Esophagus muscularis mucosa (tissue), 4 donors: Measurements from ENCODE around the gene PTEN. TPM values are rescaled to one million over a fixed set of nuclear protein-coding genes. Genes with fewer than 3 reads are reported as not detected.
"Not testable (repeated sequence)": the region's sequence is repeated elsewhere in the genome, so short reads cannot be mapped to it uniquely, and the experiment has no call there.

Source experiments
- DNase-seq: peaks from one replicate; pipeline ENCODE4 v3.0.0-alpha.2; 2017; ENCODE audit errors: extremely low spot score
- H3K27ac ChIP-seq, 4 donors: fragments of 200-600 bp; sonication (generic); replicated peaks in 1 of 4; 1 replicate in 3 of 4; 2 replicates in 1 of 4; pipeline ENCODE4 v1.5.1; 2016 to 2019; ENCODE audit warnings: mild to moderate bottlenecking in 1 of 4
- H3K27me3 ChIP-seq, 4 donors: fragments of 200-600 bp; sonication (generic); one replicate each; pipeline versions ENCODE4 v1.5.1 to v1.6.0; 2016 to 2019
- H3K36me3 ChIP-seq, 4 donors: fragments of 200-600 bp; sonication (generic); one replicate each; pipeline ENCODE4 v1.5.1; 2016 to 2019
- H3K4me1 ChIP-seq, 4 donors: fragments of 200-600 bp; sonication (generic); one replicate each; pipeline ENCODE4 v1.5.1; 2016 to 2019
- H3K4me3 ChIP-seq, 4 donors: fragments of 200-600 bp; sonication (generic); 1 replicate in 2 of 4; 2 replicates in 2 of 4; pipeline ENCODE4 v1.5.1; 2016 to 2019; ENCODE audit warnings: mild to moderate bottlenecking in 4 of 4, moderate library complexity in 1 of 4
- H3K9me3 ChIP-seq, 4 donors: fragments of 200-600 bp; sonication (generic); 1 replicate in 3 of 4; 2 replicates in 1 of 4; pipeline ENCODE4 v1.5.1; 2016 to 2019
- EP300 ChIP-seq: sonication (generic); formaldehyde crosslinking; IDR thresholded peaks from one replicate; pipeline ENCODE4 v1.6.1; 2017; ENCODE audit warnings: antibody characterized with exemption
- POLR2A ChIP-seq: fragments of 450-650 bp; IDR thresholded peaks from one replicate; pipeline ENCODE4 v1.6.1; 2017; ENCODE audit warnings: antibody characterized with exemption, moderate library complexity, mild to moderate bottlenecking, low read depth
- POLR2AphosphoS5 ChIP-seq, 2 donors: sonication (generic); formaldehyde crosslinking; IDR thresholded peaks; one replicate each; pipeline ENCODE4 v1.6.1; 2017; ENCODE audit warnings: antibody characterized with exemption in 2 of 2
- WGBS: methylation state at CpG from one replicate; pipeline ENCODE4 v1.1.5; 2018; 5-methylcytosine and 5-hydroxymethylcytosine counted together
- intact Hi-C: fragments of 100-400 bp; cut with DNase I; formaldehyde crosslinking; loops from one replicate; pipeline ENCODE4 v1.15.1; 2023
- total RNA-seq, 4 donors: library from RNA; depleted of rRNA; stranded (reverse); fragments of >200 nt; gene quantifications; one replicate each; pipeline versions ENCODE4 v1.1.0 to v1.2.1, GENCODE V29; 2016
- TF ChIP-seq, protein P1 (sequence below), 3 experiments: fragments of 200-600 bp in 2 of 3; fragments of 450-650 bp in 1 of 3; sonication (generic) in 2 of 3; IDR thresholded peaks; one replicate each; pipeline ENCODE4 v1.5.1; 2017 to 2019; ENCODE audit warnings: antibody characterized with exemption in 3 of 3, mild to moderate bottlenecking in 2 of 3, moderate library complexity in 1 of 3

The PTEN gene
- total RNA-seq, 4 donors from 2014 or later: 83.2 to 117 (median 94.3) TPM

DNA sequence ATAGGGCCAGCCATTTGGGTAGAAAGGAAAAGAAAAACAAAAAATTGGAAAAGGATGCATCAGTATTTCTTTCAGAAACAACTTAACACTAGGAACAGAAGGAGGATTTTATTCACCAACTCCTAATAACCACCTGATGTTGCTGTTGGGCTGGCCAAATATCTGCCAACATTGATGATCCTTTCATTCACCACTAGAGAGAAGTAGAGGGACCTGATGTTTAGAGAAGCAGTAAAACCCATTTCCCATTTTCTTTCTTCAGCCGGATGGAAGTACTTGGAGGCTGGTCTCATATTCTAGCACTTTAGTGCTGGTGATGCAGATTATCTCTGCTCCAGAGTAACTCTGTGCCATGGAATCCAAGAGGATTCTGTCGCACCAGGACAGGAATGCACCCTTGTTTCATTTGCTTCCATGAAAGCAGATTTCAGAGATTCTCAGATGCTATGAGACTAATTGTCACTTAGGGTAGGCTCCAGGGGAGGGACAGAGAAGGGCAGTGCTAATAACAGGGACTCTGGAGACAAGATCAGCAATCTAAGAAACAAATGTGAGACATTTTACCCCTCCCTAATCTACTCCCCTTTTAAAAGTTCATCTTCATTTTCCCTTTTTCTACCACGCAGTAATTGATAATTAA lies 3.1 kb upstream of the PTEN start:
- Histone ChIP-seq H3K9me3 (no peaks in the 10 kb centered on the region), H3K4me3 (no peak overlapping the region), H3K27ac (peak overlapping the region in 3 of 4 donors; percentile 97 to 99 (median 98)), H3K36me3 (no peaks in the 10 kb centered on the region), H3K4me1 (peaks cover 9 to 17% (median 13%) of the 10 kb centered on the region in 4 donors), H3K27me3 (no peaks in the 10 kb centered on the region)
- intact Hi-C loops: loop anchor here (5.0 kb wide), 1 partner anchor 43 kb away; the partner anchor contains the start of gene ATAD1
- no peak for TF ChIP-seq EP300
- TF ChIP-seq, protein P1, sequence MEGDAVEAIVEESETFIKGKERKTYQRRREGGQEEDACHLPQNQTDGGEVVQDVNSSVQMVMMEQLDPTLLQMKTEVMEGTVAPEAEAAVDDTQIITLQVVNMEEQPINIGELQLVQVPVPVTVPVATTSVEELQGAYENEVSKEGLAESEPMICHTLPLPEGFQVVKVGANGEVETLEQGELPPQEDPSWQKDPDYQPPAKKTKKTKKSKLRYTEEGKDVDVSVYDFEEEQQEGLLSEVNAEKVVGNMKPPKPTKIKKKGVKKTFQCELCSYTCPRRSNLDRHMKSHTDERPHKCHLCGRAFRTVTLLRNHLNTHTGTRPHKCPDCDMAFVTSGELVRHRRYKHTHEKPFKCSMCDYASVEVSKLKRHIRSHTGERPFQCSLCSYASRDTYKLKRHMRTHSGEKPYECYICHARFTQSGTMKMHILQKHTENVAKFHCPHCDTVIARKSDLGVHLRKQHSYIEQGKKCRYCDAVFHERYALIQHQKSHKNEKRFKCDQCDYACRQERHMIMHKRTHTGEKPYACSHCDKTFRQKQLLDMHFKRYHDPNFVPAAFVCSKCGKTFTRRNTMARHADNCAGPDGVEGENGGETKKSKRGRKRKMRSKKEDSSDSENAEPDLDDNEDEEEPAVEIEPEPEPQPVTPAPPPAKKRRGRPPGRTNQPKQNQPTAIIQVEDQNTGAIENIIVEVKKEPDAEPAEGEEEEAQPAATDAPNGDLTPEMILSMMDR (IDR thresholded peaks at IDR 0.05): peak in 2 of 3 experiments; percentile 8 to 35
- WGBS: 57% methylated on average over 3 of the region's 3 CpGs
- no peak for DNase-seq

DNA sequence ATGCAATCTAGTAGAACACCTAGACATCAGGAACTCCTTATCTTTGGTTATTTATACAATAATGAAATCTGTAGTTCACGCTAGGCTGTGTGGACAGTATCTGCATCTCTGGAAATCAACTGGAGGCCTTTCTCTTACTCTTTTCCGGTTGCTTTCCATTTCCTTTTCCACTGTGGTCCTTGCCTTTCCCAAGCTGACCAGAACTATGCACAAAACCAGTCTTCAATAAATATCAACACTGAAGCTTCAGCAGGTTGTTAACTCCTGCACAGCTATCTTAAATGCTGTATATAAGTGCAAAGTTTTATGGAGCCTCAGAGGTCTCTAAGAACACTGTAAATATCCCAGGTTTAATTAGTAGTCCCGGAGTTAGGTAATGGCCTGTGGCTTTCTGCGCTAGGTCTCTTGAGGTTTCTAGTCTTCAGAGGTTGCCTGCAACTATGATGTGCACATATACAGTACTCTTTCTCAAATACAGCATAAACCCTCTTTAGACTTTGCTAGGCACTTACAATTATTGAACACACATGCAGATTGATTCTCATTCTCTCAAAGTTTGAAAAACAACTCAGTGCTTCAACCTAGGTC lies 2.5 kb upstream of the PTEN start:
- intact Hi-C loops: loop anchor here (5.0 kb wide), 1 partner anchor 44 kb away; the partner anchor contains the start of gene ATAD1
- Histone ChIP-seq H3K4me1 (peaks cover 9 to 17% (median 13%) of the 10 kb centered on the region in 4 donors), H3K4me3 (peak overlapping the region; percentile 79 to 95 (median 87)), H3K36me3 (no peaks in the 10 kb centered on the region), H3K27ac (peak overlapping the region; percentile 93 to 99 (median 98)), H3K9me3 (no peaks in the 10 kb centered on the region), H3K27me3 (no peaks in the 10 kb centered on the region)
- no peak for DNase-seq
- 87% methylated on average over 4 of the region's 4 CpGs for WGBS
- TF ChIP-seq EP300: no peak
- TF ChIP-seq POLR2A: no peak
- no peak for TF ChIP-seq POLR2AphosphoS5 (IDR thresholded peaks at IDR 0.05)
- TF ChIP-seq, protein P1 (IDR thresholded peaks at IDR 0.05): no peak

DNA sequence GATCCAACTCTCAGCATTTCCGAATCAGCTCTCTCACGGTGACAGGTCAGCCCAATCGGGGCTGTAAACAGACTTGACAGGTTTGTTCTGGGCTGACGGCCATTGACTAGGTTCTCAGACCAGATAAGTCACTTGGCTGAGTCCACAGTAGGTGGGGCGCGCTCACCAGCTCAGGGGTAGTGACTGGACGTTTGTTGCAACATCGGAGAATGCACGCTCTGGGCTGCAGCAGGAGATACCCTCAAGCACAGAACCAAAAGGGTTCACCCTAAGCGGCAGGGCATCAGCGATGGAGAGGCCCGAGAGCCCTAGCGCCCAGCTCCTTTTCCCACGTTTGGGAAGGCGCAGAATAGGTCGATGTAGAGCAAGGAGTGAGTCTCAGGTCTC lies 1.9 kb upstream of the PTEN start:
- TF ChIP-seq EP300 (no peak), POLR2AphosphoS5 (IDR thresholded peaks at IDR 0.05) (peak in 1 of 2 donors; percentile 20)
- Histone ChIP-seq H3K4me1 (peaks cover 9 to 17% (median 13%) of the 10 kb centered on the region in 4 donors), H3K27me3 (no peaks in the 10 kb centered on the region), H3K36me3 (no peaks in the 10 kb centered on the region), H3K27ac (peak overlapping the region; percentile 93 to 99 (median 98)), H3K9me3 (no peaks in the 10 kb centered on the region), H3K4me3 (peak overlapping the region; percentile 79 to 95 (median 87))
- intact Hi-C loops: loop anchor here (5.0 kb wide), 1 partner anchor 44 kb away; the partner anchor contains the start of gene ATAD1
- peak; percentile 94 for DNase-seq
- 21% methylated on average over 3 of the region's 16 CpGs for whole genome bisulfite sequencing

DNA sequence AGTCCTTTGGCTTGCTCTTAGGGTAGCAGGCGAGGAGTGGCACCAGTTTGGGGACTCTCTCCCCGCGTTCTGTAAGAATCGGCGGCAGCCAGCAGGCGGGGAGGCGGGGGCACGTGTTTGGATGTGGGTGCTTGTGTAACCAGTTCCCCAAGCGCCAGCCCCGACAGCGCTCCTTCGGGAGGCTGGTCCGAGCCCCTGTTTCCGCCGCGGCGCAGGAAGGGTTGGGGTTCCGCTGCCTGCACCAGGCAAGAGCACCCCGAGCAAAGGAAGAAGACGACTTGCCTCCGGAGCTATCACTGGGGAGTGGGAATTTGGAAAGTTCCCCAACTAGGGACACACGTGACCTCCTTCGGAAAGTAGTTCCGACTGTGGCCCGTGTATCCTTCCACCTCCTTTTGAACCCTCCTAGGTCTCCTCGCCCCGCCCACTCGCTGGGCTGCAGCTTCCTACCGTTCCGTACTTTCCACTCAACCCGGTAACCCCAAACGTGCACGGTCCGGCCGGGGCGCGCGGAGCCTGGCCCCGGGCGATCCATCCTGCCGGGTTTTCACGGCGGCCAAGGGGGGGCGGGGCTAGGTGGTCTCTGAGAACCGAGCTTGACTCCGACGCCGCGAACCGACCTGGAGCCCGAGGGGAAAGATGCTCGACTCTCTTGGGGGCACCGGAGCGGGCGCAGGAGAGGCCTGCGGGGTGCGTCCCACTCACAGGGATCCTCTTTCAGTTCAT lies 1.3 kb upstream of the PTEN start:
- H3K9me3 ChIP-seq: no peaks in the 10 kb centered on the region
- TF ChIP-seq EP300 (no peak), POLR2AphosphoS5 (IDR thresholded peaks at IDR 0.05) (peak; percentile 86 to 88), POLR2A (peak; percentile 62)
- no peaks in the 10 kb centered on the region for H3K27me3 ChIP-seq
- peak; percentile 98 for DNase-seq
- peak overlapping the region; percentile 79 to 95 (median 87) for H3K4me3 ChIP-seq
- peaks cover 9 to 18% (median 14%) of the 10 kb centered on the region in 4 donors for H3K4me1 ChIP-seq
- under 1% methylated on average over 29 of the region's 57 CpGs for WGBS
- intact Hi-C loops: loop anchor here (5.0 kb wide), 1 partner anchor 45 kb away; the partner anchor contains the start of gene ATAD1
- H3K36me3 ChIP-seq: no peaks in the 10 kb centered on the region
- peak overlapping the region; percentile 93 to 99 (median 98) for H3K27ac ChIP-seq

DNA sequence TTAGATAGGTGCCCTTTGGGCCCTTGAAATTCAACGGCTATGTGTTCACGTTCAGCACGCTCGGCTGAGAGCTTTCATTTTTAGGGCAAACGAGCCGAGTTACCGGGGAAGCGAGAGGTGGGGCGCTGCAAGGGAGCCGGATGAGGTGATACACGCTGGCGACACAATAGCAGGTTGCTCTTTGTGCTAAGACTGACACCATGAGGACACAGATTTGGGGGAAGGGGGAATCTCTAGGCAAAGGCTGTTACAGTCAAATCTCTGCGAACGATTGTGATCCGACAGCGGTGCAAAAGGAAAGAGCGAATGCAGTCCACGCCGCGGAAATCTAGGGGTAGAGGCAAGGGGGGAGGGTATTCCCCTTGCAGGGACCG lies 759 bp upstream of the PTEN start:
- intact Hi-C loops: loop anchor here (5.0 kb wide), 1 partner anchor 45 kb away; the partner anchor contains the start of gene ATAD1
- no peaks in the 10 kb centered on the region for H3K9me3 ChIP-seq
- no peaks in the 10 kb centered on the region for H3K27me3 ChIP-seq
- no peak for DNase-seq
- H3K4me3 ChIP-seq: peak overlapping the region; percentile 79 to 95 (median 87)
- no peaks in the 10 kb centered on the region for H3K36me3 ChIP-seq
- WGBS: 0% methylated on average over 21 of the region's 21 CpGs
- H3K4me1 ChIP-seq: peaks cover 9 to 23% (median 18%) of the 10 kb centered on the region in 4 donors
- peak overlapping the region; percentile 93 to 99 (median 98) for H3K27ac ChIP-seq
- TF ChIP-seq POLR2AphosphoS5 (IDR thresholded peaks at IDR 0.05) (no peak), EP300 (no peak), POLR2A (no peak)
- TF ChIP-seq, protein P1 (IDR thresholded peaks at IDR 0.05): no peak

DNA sequence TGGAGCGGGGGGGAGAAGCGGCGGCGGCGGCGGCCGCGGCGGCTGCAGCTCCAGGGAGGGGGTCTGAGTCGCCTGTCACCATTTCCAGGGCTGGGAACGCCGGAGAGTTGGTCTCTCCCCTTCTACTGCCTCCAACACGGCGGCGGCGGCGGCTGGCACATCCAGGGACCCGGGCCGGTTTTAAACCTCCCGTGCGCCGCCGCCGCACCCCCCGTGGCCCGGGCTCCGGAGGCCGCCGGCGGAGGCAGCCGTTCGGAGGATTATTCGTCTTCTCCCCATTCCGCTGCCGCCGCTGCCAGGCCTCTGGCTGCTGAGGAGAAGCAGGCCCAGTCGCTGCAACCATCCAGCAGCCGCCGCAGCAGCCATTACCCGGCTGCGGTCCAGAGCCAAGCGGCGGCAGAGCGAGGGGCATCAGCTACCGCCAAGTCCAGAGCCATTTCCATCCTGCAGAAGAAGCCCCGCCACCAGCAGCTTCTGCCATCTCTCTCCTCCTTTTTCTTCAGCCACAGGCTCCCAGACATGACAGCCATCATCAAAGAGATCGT lies 598 bp downstream of the PTEN start:
- intact Hi-C loops: loop anchor here (5.0 kb wide), 1 partner anchor 47 kb away; the partner anchor contains the start of gene ATAD1
- Histone ChIP-seq H3K27ac (peak overlapping the region; percentile 93 to 99 (median 98)), H3K4me1 (peaks cover 9 to 37% (median 31%) of the 10 kb centered on the region in 4 donors), H3K4me3 (peak overlapping the region; percentile 79 to 95 (median 87))
- WGBS: 0% methylated on average over 1 of the region's 47 CpGs
- not testable (repeated sequence) for H3K9me3 ChIP-seq, H3K27me3 ChIP-seq, H3K36me3 ChIP-seq, DNase-seq
